Fibroblast of villous mesenchyme (primary cell): ENCODE data around the gene ITGB4. TPM values are rescaled to one million over a fixed set of nuclear protein-coding genes. Genes with fewer than 3 reads are reported as not detected.

ENCODE experiments used
- DNase-seq: peaks from one replicate; pipeline ENCODE4 v3.0.0-alpha.2; 2010; ENCODE audit warnings: low read depth
- H3K4me3 ChIP-seq: 2 replicates; pipeline ENCODE4 v1.5.1; 2011; ENCODE audit warnings: low read depth, mild to moderate bottlenecking, low read length
- total RNA-seq: library from RNA; depleted of rRNA; stranded (reverse); fragments of >200 nt; gene quantifications from 2 replicates; pipeline ENCODE4 v1.2.3, GENCODE V29; 2012
- TF ChIP-seq, protein P1 (sequence below): IDR thresholded peaks from 2 replicates; pipeline ENCODE4 v1.5.1; 2012; ENCODE audit warnings: low read depth, mild to moderate bottlenecking, low read length; ENCODE audit not compliant: insufficient read depth

ITGB4 gene
- total RNA-seq, 1 donor: 1.3 TPM

DNA sequence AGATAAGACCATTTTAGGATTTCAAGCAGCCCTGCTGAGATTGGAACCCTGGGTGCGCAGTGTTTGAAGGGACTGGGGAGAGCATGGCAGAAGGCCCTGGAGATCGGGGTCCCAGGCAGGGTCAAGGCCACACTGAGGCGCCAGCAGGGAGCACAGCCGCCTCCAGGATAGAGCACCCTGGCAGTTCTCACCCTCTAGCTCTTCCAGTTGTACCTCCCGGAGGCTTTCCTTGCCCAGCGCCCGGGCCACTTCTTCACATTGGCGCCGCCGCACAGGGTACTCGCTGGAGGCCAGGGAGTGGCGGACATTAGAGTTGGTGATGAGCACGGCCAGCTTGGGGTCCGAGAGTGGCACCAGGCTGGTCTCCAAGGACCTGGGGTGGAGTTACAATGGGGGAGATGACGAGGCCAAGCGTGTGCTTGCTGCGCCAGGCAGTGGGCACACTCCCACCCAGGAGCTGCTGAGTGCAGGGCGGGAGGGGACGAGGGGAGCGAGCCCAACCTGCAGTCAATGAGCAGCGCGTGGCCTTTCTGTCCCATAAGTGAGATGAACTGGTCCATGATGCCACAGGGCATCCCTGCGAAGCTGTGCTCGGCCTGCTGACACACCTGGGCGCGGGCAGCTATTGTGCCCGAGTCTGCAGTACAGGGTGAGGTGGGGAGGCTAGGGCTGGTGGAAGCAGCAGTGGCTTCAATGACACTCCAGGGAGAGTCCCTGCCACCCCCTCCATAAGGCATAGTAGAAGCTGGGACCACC is 41.4 kb downstream of the ITGB4 start:
- H3K4me3 ChIP-seq: no peak overlapping the region
- no peak for DNase-seq
- TF ChIP-seq, protein P1, sequence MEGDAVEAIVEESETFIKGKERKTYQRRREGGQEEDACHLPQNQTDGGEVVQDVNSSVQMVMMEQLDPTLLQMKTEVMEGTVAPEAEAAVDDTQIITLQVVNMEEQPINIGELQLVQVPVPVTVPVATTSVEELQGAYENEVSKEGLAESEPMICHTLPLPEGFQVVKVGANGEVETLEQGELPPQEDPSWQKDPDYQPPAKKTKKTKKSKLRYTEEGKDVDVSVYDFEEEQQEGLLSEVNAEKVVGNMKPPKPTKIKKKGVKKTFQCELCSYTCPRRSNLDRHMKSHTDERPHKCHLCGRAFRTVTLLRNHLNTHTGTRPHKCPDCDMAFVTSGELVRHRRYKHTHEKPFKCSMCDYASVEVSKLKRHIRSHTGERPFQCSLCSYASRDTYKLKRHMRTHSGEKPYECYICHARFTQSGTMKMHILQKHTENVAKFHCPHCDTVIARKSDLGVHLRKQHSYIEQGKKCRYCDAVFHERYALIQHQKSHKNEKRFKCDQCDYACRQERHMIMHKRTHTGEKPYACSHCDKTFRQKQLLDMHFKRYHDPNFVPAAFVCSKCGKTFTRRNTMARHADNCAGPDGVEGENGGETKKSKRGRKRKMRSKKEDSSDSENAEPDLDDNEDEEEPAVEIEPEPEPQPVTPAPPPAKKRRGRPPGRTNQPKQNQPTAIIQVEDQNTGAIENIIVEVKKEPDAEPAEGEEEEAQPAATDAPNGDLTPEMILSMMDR: no peak

DNA sequence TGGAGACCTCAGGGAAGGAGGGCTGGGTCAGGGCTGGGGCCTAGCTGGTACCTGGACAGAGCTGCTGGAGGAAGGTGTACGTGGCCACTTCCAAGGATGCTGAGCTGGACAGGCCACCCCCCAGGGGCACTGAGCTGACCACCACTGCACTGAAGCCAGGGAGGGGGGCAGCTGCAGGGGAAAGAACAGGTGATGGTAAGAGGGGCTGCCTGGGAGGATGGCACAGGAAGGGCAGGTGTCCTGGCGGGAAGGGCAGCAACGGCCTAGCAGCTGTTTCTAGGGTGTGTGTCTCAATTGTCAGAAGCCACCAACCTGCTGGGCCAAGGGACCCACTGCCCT is 42.0 kb downstream of the ITGB4 start:
- TF ChIP-seq, protein P1: no peak
- H3K4me3 ChIP-seq: no peak overlapping the region
- no peak for DNase-seq

DNA sequence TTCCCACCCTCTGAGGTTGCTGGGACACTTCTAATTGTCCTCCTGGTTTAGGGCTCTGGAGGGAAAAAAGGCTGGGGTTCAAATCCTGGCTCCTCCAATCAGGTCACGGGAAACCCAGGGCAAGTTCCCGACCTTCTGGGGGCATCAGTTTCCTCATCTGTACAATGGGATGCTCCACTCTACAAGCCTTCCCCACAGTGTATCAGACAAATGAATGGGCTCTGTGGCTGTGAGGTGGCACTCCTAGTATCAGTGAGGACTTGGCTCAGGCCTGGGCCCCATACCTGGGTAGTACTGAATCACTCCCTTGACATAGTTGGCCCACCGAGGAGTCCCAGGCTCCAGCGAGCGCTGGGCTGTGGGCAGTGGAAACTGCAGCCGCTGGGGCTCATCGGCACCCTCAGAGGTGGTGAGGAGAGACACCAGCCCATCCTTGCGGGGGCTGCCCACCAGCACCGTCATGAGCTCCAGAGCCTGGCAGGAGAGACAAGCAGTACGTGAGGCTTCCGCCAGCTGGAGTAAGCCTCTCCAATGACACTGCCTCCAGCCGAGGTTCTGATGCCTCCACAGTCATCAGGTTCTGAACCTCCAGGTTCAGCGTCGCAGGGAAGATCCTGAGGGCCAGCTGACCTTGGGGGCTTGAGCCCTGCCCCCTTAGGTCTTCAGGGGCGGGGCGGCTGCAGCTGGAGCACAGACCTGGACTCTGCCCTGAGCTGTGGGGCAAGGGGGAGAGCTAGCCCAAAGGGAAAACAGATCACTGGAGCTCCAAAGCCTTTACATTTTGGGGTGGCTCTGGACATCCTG is 42.6 kb downstream of the ITGB4 start:
- TF ChIP-seq, protein P1: no peak
- peak overlapping the region; percentile 71 for H3K4me3 ChIP-seq
- no peak for DNase-seq

DNA sequence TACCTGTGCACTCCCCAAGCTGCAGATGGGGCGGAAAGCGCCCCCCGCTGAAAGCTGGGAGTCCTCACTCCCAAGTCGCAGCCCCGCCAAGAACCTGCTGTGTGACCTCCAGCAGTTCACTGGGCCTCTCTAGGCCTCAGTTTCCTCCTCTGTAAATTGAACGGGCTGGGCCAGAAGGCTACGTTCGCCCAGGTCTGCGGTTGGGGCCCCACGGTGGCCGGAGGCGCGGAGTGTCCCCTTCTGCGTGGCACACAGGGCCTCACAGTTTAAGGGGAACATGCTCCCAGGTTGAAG is 43.1 kb downstream of the ITGB4 start:
- H3K4me3 ChIP-seq: peak overlapping the region; percentile 71
- DNase-seq: no peak
- TF ChIP-seq, protein P1: no peak

DNA sequence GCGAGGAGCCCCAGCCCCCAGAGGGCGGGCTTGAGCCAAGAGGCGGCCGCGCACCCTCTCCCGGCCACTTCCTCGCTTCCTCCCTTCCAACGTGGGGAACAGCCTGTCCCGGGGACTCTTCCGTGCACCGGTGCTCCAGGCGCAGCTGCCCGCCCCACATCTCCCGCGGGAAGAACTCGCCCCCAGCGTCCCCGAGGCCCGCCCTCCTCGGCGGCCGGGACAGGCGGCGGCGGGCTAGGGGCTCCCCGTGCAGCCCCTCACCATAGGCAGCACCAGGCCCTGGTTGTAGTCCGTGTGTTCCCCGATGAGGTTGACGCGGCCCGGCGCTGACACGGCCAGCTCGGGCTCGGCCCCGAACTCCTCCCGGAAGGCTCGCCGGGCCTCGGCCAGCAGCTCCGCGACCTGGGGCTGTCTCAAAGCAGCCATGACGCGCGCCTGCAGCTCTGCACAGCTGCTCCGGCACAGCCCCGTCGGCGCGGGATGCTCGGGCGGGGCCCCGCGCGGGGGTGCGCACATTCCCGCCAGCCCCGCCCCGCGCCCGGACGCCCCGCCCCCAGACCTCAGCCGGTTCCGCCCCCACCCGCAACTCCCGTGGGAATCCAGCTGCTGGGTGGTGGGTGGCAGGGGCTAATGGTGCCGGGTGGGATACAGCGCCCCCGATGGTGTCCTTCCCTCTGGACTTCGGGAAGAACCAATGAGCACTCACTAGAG is 43.6 kb downstream of the ITGB4 start, which contains the start of gene GALK1:
Gene GALK1 (minus strand): TSS at position 482 of the 711 bp plus-strand sequence. CDS start 56 bp downstream, at position 426.
- DNase-seq: peak; percentile 68
- TF ChIP-seq, protein P1: peak; percentile 60

DNA sequence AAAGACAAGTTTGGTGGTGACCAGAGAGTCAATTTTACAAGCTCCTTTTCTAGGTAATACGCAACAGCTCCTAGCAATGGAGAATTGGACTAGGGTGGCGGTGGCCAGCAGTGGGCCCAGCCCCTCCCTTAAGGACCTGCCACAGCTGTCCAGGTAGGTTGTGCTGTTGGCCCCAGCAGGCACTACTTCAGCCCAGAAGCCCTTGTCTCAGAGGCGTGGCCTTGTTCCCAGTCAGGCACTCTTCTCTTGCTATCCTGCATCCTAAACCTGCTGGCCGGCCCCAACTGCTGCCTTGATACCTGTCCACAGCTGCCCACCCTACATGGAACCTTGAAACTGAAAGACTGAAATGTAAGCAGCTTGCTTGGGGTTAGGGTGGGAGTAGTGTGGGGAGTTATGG is 44.7 kb downstream of the ITGB4 start:
- TF ChIP-seq, protein P1: no peak
- DNase-seq: no peak
- H3K4me3 ChIP-seq: no peak overlapping the region

More for the DNA sequence above, 43.6 kb downstream of the ITGB4 start, which contains the start of gene GALK1:
- peak within 1 kb of the TSS; percentile 71 for H3K4me3 ChIP-seq
